GM19468 (cell line): ENCODE measurements around the gene HECTD4.
"Not testable (repeated sequence)": the region's sequence is repeated elsewhere in the genome, so short reads cannot be mapped to it uniquely, and the experiment has no call there.

Experiments used
- ATAC-seq: cut with Tn5 transposase; IDR thresholded peaks from one replicate; pipeline ENCODE4 v1.9.1; 2021; ENCODE audit warnings: mild to moderate bottlenecking, moderate library complexity, moderate number of reproducible peaks; ENCODE audit not compliant: unreplicated experiment; ENCODE audit errors: extremely low read depth

HECTD4 gene

DNA sequence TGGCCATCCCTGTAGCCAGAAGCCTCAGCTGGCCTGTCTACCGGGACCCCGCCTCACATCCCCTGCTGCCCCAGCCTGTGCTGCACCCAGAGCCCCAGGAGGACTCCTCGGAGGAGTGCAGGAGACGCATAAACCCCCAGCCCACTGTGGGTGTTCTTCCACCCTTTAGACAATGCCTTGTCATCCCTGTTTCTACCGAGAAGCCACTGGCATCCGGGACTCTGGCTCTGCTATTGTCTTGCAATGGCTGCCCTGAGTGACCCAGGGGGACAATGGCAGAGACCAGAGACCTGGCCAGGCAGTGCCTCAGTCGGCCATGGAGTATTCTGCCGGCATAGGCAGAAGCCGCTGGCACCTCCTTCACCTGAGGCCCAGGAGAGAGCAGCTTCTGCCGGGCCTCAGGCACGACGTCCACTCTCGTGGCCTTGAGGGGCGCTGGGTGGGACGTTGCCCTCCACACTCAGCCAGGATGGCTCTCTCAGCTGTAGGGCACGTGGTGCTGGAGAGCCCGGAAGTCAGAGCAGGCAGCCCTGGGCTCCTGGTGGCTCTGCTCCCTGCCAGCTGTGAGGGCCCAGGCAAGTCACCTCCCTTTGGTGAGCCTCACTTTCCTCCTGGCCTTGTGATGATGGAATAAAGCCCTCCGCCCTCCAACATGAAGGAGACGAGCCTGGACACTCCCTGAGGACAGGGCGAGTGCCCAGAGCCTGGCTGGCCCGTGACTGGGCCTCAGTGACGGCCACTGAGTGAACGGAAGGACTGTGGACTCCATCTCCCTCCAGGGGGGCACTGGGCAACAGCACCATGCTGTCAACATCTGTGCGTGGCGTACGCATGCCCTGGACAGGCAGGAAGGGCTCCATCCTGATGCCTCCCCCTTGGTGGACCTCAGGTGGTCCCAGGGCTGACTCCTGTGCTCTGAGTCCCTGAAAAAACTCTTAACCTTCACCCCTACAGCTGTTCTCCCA lies 215.9 kb downstream of the HECTD4 start:
- no peak for ATAC-seq

DNA sequence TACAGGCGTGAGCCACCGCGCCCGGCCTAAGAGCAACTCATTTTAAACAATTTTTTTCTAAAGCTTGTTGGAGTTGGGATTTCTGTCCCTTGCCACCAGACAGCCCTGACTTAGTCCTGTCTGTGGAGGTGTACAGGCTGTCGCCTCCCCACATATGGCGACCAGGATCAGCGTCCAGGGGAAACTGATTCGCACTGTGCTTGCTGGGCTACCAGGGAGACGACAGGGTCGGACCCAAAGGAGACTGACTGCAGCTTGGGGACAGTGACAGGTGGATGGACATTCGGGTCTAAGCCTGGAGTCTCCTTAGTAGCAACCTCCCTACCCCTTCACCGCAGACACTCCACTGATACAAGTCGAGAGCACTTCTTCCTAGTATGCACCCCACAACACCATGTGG lies 216.6 kb downstream of the HECTD4 start:
- ATAC-seq = no peak

DNA sequence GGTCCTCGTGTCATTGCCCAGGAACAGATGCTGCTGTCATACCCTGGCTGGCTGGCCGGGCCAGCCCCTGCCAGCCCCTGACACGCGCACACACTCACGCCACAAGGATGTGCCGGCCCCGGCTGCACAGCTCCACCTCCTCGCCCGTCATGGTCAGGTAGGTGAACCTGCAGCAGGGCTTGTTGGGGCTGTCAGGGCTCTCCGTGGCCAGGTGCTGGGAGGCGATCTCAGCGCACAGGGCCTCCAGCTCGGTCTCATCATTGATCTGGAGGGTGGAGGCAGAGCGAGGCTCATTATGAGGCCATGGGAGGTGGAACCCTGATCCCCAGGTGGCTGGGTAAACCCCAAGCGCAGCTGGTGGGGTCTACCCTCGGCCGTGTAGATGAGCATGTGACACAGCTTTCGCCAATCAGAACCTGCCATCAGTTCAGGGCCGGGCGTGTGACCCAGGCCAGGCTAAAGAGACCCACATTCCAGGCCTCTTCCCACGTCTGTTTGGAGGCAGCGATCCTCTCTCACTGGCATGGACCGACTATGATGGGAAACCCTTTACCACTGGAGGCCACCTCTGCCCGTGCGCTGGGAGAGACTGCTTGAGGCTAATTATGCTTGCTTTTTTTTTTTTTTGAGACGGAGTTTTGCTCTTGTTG lies 218.1 kb downstream of the HECTD4 start:
- ATAC-seq = no peak

- no peak for ATAC-seq
Measured at GRCh38 chr12:112163471-112163991, 218.7 kb downstream of the HECTD4 start.

GRCh38 chr12:112163056-112163455 lies 219.2 kb downstream of the HECTD4 start:
- no peak for ATAC-seq

DNA sequence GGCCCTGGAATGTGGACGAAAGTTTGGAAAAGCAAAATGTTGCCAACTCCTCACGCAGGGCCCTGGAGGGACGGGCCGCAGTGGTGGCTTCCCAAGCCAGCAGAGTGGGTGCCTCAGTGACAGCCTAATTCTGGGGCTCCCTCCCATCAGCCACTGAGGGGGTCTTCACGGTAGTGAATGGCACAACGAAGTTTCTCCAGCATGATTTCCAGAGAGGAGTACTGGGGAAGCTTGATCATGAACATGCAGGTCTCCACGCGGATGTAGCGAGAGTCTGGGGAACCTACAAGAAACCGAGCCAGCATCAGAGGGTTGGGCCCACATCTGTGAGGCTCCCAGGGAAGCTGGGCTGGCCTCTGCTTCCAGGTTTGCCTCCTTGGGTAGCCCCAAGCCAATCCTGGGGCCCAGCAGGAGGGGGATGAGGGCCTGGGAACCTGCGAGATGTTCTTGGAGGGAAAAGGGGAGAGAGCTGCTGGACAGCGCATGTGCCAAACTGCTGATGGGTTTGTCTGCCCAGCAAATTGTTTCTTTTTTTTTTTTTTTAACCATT lies 219.9 kb downstream of the HECTD4 start:
- no peak for ATAC-seq

- ATAC-seq = no peak
Measured at GRCh38 chr12:112161711-112162110, 220.5 kb downstream of the HECTD4 start.

- no peak for ATAC-seq
Measured at GRCh38 chr12:112160611-112161010, 221.6 kb downstream of the HECTD4 start.

DNA sequence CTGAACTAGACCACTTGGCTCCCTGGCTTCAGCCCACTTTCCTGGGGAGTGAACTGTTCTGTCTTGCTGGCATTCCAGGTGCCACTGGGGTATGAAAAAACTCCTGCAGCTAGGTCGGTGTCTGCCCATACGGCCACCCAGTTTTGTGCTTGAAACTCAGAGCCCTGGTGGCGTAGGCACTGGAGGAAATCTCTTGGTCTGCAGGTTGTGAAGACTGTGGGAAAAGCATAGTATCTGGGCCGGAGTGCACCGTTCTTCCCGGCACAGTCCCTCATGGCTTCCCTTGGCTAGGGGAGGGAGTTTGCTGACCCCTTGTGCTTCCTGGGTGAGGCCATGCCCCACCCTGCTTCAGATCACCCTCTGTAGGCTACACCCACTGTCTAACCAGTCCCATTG lies 223.1 kb downstream of the HECTD4 start:
- ATAC-seq = no peak

DNA sequence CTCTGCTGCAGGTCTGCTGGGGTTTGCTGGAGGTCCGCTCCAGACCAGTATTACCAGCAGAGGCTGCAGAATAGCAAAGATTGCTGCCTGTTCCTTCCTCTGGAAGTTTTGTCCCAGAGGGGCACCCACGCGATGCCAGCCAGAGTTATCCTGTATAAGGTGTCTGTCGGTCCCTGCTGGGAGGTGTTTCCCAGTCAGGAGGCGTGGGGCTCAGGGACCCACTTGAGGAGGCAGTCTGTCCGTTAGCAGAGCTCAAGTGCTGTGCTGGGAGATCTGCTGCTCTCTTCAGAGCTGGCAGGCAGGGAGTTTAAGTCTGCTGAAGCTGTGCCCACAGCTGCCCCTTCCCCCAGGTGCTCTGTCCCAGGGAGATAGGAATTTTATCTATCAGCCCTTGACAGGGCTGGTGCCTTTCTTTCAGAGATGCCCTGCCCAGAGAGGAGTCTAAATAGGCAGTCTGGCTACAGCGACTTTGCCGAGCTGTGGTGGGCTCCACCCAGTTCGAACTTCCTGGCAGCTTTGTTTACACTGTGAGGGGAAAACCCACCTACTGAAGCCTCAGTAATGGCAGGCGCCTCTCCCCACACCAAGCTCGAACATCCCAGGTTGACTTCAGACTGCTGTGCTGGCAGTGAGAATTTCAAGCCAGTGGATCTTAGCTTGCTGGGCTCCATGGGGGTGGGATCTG lies 223.6 kb downstream of the HECTD4 start:
- not testable (repeated sequence) for ATAC-seq

GRCh38 chr12:112153893-112154219 lies 228.4 kb downstream of the HECTD4 start:
- no peak for ATAC-seq

DNA sequence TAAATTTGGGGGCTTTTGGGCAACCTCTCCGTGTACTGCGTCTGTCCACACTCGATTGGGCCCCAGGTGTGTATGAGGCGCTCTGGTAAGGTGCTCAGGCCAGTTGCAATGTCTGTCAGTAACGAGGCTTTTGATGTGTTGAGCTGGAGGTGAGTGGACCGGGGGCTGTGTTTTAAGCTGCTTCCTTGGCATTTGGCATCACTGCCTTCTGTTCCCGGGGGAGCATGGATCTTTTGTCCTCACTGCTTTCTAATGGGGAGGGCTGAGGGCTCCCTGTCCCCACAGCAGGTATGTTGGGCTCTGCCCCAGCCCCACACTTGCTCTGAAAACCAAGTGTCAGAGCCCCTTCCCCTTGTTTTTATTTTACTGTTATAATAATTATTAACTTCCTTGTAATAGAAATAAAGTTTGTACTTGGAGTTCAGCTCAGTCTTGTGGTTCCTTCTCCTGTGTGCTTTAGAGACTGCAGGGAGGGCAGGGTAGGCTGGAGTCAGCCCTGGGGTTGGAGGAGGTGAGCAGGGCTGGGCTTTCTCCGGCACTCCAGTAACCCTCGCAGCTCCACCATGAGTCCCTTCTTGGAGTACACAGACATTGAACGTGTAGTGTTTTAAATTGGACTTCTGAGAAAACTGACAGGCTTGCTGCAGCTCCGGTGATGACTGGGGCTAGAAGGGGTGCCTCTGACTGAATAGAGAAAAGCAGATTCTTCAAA lies 228.9 kb downstream of the HECTD4 start:
- no peak for ATAC-seq

GRCh38 chr12:112151766-112152541 lies 230.3 kb downstream of the HECTD4 start:
- ATAC-seq = no peak

GRCh38 chr12:112149596-112149995 lies 232.6 kb downstream of the HECTD4 start:
- ATAC-seq = no peak

DNA sequence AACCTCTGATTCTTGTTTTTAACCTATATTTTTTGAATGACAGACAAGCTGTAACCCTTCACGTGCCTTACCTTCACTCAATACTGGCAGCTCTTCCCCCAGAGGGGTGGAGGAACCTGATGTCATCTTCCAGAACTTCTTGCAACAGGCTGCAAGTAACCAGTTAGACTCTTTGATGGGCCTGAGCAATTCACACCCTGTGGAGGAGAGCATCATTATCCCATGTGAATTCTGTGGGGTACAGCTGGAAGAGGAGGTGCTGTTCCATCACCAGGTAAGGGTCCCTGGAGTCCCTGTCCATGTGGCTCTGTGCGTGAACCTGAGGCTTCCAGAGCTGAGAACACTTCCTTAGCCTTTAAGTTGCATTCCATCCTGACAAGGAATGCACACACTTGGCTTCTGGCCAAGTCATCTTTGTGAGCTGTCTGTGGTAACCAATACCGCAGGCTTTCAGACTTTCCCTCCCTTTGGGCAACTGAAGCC lies 234.2 kb downstream of the HECTD4 start:
- ATAC-seq = no peak

DNA sequence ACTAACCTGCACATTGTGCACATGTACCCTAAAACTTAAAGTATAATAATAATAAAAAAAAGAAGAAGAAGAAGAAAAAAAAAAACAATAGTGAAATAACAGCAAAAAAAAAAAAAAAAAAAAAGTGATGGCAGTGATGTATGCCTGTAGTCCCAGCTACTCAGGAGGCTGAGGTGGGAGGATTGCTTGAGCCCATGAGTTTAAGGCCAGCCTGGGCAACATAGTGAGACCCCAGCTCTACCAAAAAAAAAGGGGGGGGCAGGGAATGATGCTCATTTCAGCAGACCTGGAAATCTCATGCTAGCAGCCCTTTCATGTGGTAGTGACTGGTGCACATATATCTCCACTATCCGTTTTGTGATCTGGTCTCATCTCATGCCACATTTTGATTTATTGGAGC lies 236.1 kb downstream of the HECTD4 start:
- ATAC-seq = no peak

DNA sequence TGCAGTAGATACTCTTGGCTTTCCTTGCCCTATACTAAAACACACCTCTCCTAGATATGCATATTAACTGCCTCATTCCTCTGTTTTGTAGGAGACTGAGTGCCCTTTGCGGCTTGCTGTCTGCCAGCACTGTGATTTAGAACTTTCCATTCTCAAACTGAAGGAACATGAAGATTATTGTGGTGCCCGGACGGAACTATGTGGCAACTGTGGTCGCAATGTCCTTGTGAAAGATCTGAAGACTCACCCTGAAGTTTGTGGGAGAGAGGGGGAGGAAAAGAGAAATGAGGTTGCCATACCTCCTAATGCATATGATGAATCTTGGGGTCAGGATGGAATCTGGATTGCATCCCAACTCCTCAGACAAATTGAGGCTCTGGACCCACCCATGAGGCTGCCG lies 241.5 kb downstream of the HECTD4 start:
- ATAC-seq = no peak

DNA sequence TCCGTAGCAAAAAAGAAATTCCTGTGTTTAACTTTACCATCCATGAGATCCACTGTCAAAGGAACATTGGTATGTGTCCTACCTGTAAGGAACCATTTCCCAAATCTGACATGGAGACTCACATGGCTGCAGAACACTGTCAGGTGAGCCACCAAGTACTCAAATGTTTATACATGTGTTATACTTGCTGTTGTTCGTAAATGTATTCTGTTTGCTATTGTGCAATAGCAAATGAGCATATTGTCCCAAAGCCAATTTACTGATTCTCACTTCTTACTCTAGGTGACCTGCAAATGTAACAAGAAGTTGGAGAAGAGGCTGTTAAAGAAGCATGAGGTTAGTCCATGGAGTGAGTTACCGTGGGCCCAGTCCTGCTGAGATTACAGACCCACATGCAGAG lies 247.5 kb downstream of the HECTD4 start:
- ATAC-seq = no peak

- ATAC-seq = no peak
Measured at GRCh38 chr12:112133418-112133817, 248.8 kb downstream of the HECTD4 start.
